Tibial artery (tissue), 4 donors: ENCODE data around the gene PDCD5.

Experiments
- DNase-seq, 2 donors: peaks; one replicate each; pipeline ENCODE4 v3.0.0-alpha.2; 2019
- H3K27ac ChIP-seq, 2 donors: fragments of 200-600 bp; sonication (generic) in 1 of 2; 1 replicate in 1 of 2; 2 replicates in 1 of 2; pipeline ENCODE4 v1.5.1; 2018 to 2019; ENCODE audit warnings: mild to moderate bottlenecking in 1 of 2
- H3K27me3 ChIP-seq, 2 donors: fragments of 200-600 bp; sonication (generic) in 1 of 2; one replicate each; pipeline versions ENCODE4 v1.5.1 to v1.6.0; 2016 to 2019
- H3K36me3 ChIP-seq, 3 donors: fragments of 200-600 bp; sonication (generic) in 2 of 3; one replicate each; pipeline ENCODE4 v1.5.1; 2016 to 2019; ENCODE audit warnings: mild to moderate bottlenecking in 2 of 3
- H3K4me1 ChIP-seq, 4 donors: fragments of 200-600 bp; sonication (generic) in 2 of 4; 1 replicate in 3 of 4; 2 replicates in 1 of 4; pipeline ENCODE4 v1.5.1; 2016 to 2019
- H3K4me3 ChIP-seq, 2 donors: fragments of 200-600 bp; sonication (generic) in 1 of 2; 1 replicate in 1 of 2; 2 replicates in 1 of 2; pipeline ENCODE4 v1.5.1; 2018 to 2019; ENCODE audit warnings: mild to moderate bottlenecking in 2 of 2
- H3K9me3 ChIP-seq, 3 donors: fragments of 200-600 bp; sonication (generic) in 1 of 3; one replicate each; pipeline ENCODE4 v1.5.1; 2016 to 2019
- intact Hi-C: fragments of 100-400 bp; cut with DNase I; formaldehyde crosslinking; loops from one replicate; pipeline ENCODE4 v1.15.0; 2023; ENCODE audit warnings: low total_unique reads
- TF ChIP-seq, protein P1 (sequence below), 2 experiments: fragments of 200-600 bp in 1 of 2; fragments of 450-650 bp in 1 of 2; IDR thresholded peaks; one replicate each; pipeline ENCODE4 v1.5.1; 2017 to 2019; ENCODE audit warnings: antibody characterized with exemption in 2 of 2, mild to moderate bottlenecking in 1 of 2, moderate library complexity in 1 of 2

The PDCD5 gene

DNA sequence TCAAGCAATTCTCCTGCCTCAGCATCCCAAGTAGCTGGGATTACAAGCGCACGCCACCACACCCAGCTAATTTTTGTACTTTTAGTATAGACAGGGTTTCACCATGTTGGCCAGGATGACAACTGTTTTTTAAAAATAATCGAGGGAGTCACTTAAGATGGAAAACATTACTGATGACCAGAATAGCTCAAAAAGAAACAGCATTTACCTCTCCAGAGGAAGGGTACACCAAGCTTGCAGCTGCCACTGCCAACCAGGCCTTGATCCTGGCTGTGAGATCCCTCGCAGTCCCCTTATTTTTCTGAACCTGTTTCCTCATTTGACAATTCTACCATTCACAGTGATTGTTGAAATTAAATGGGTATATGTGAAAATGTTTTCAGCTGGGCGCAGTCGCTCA is 14.5 kb downstream of the PDCD5 start:
- TF ChIP-seq, protein P1, sequence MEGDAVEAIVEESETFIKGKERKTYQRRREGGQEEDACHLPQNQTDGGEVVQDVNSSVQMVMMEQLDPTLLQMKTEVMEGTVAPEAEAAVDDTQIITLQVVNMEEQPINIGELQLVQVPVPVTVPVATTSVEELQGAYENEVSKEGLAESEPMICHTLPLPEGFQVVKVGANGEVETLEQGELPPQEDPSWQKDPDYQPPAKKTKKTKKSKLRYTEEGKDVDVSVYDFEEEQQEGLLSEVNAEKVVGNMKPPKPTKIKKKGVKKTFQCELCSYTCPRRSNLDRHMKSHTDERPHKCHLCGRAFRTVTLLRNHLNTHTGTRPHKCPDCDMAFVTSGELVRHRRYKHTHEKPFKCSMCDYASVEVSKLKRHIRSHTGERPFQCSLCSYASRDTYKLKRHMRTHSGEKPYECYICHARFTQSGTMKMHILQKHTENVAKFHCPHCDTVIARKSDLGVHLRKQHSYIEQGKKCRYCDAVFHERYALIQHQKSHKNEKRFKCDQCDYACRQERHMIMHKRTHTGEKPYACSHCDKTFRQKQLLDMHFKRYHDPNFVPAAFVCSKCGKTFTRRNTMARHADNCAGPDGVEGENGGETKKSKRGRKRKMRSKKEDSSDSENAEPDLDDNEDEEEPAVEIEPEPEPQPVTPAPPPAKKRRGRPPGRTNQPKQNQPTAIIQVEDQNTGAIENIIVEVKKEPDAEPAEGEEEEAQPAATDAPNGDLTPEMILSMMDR (IDR thresholded peaks at IDR 0.05) = no peak
- no peaks in the 10 kb centered on the region for H3K4me1 ChIP-seq
- intact Hi-C loops = no loop called here
- no peak overlapping the region for H3K4me3 ChIP-seq
- H3K27me3 ChIP-seq = no peaks in the 10 kb centered on the region
- no peak overlapping the region for H3K27ac ChIP-seq
- peaks cover 51 to 73% (median 73%) of the 10 kb centered on the region in 3 donors for H3K36me3 ChIP-seq
- DNase-seq = no peak
- no peaks in the 10 kb centered on the region for H3K9me3 ChIP-seq

DNA sequence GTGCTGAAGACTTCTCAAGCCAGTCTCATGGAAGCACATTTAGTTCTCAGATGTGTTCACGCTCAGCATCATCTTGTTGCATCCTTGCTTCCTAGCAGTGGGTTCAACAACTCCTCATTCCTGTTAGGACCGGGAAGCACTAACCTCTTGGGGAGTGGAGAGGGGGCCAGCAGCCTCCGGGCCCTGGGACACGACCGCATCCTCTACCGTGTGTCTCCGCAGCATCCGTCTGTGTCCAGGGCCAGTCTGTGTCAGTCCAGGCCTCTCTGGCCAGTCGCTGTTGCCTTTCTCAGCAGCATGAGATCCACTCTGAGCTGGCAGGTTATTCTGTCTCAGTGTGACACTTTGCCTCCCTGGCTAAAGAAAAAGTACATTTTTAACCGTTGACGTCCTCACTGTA is 17.0 kb downstream of the PDCD5 start:
- intact Hi-C loops = no loop called here

GRCh38 chr19:32599258-32599657 is 18.3 kb downstream of the PDCD5 start:
- Histone ChIP-seq H3K27ac (no peak overlapping the region), H3K9me3 (no peaks in the 10 kb centered on the region), H3K36me3 (peaks cover 67 to 98% (median 89%) of the 10 kb centered on the region in 3 donors), H3K27me3 (no peaks in the 10 kb centered on the region), H3K4me1 (no peaks in the 10 kb centered on the region), H3K4me3 (no peak overlapping the region)
- TF ChIP-seq, protein P1 (IDR thresholded peaks at IDR 0.05) = no peak
- intact Hi-C loops = no loop called here
- no peak for DNase-seq

More for the DNA sequence above, 17.0 kb downstream of the PDCD5 start:
- no peaks in the 10 kb centered on the region for H3K4me1 ChIP-seq
- TF ChIP-seq, protein P1 (IDR thresholded peaks at IDR 0.05) = no peak
- H3K27ac ChIP-seq = no peak overlapping the region
- no peak overlapping the region for H3K4me3 ChIP-seq
- no peaks in the 10 kb centered on the region for H3K9me3 ChIP-seq
- DNase-seq = peak in 1 of 2 donors; percentile 35
- H3K36me3 ChIP-seq = peaks cover 57 to 98% (median 89%) of the 10 kb centered on the region in 3 donors
- H3K27me3 ChIP-seq = no peaks in the 10 kb centered on the region

GRCh38 chr19:32599736-32600157 is 18.8 kb downstream of the PDCD5 start:
- TF ChIP-seq, protein P1 (IDR thresholded peaks at IDR 0.05) = peak; percentile 64 to 75
- no peak overlapping the region for H3K4me3 ChIP-seq
- H3K27me3 ChIP-seq = no peaks in the 10 kb centered on the region
- H3K4me1 ChIP-seq = no peaks in the 10 kb centered on the region
- no peak for DNase-seq
- H3K36me3 ChIP-seq = peaks cover 67 to 98% (median 89%) of the 10 kb centered on the region in 3 donors
- intact Hi-C loops = no loop called here
- H3K9me3 ChIP-seq = no peaks in the 10 kb centered on the region
- H3K27ac ChIP-seq = no peak overlapping the region

GRCh38 chr19:32603961-32604360 is 23.0 kb downstream of the PDCD5 start:
- intact Hi-C loops = no loop called here
- no peaks in the 10 kb centered on the region for H3K9me3 ChIP-seq
- no peaks in the 10 kb centered on the region for H3K4me1 ChIP-seq
- peaks cover 60 to 95% (median 75%) of the 10 kb centered on the region in 3 donors for H3K36me3 ChIP-seq
- no peak overlapping the region for H3K27ac ChIP-seq
- H3K27me3 ChIP-seq = no peaks in the 10 kb centered on the region
- H3K4me3 ChIP-seq = no peak overlapping the region
- TF ChIP-seq, protein P1 (IDR thresholded peaks at IDR 0.05) = no peak
- peak in 1 of 2 donors; percentile 38 for DNase-seq

DNA sequence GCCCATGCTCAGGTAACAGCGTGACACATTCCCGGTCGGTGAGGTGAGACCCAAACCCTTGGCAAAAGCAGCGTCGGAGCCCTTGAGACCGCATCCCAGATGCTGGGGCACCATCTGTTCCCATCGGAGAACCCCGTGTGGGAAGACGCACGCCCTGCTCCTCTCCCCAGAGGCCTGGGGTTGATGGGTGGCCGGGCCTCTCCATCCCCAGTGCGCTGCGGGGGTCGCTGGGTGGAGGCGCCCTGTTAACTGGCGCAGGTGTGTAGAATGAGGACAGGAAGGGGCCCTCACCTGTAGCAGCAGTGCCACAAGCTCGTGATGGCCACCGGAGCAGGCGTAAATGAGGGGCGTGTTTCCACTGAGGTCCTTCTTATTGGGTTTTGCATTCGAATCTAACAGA is 24.6 kb downstream of the PDCD5 start:
- intact Hi-C loops = no loop called here
- peaks cover 64 to 96% (median 65%) of the 10 kb centered on the region in 3 donors for H3K36me3 ChIP-seq
- H3K9me3 ChIP-seq = no peaks in the 10 kb centered on the region

More for the DNA sequence above, 24.6 kb downstream of the PDCD5 start:
- no peak for DNase-seq
- no peak overlapping the region for H3K4me3 ChIP-seq
- TF ChIP-seq, protein P1 (IDR thresholded peaks at IDR 0.05) = no peak
- H3K27me3 ChIP-seq = no peaks in the 10 kb centered on the region
- no peak overlapping the region for H3K27ac ChIP-seq
- H3K4me1 ChIP-seq = no peaks in the 10 kb centered on the region
